IMR-90 (cell line): ENCODE results near the gene ST7. TPM values are rescaled to one million over a fixed set of nuclear protein-coding genes. Genes with fewer than 3 reads are reported as not detected.
"Not testable (repeated sequence)": the region's sequence is repeated elsewhere in the genome, so short reads cannot be mapped to it uniquely, and the experiment has no call there.

Experiments
- ATAC-seq: fragments of 200-7000 bp; cut with Tn5 transposase; 2 replicates; pipeline ENCODE4 v1.9.1; 2020; ENCODE audit warnings: low read depth, mild to moderate bottlenecking, moderate library complexity
- BruUV-seq: library from RNA; stranded (reverse); fragments of 400-500 nt; replicated peaks from 2 replicates; lab custom pipeline; 2021; lab: Mats Ljungman, UMichigan
- CTCF ChIA-PET: fragments of 300-600 bp; formaldehyde crosslinking; extraction: SDS; loops from one replicate; lab custom pipeline; 2021; ENCODE audit warnings: antibody characterized with exemption; lab: Yijun Ruan, JAX
- POLR2A ChIA-PET: fragments of 300-600 bp; sonication (Branson Sonifier 250); formaldehyde crosslinking; loops from one replicate; lab custom pipeline; 2022; ENCODE audit warnings: antibody characterized with exemption; ENCODE audit not compliant: unreplicated experiment; lab: Charles Lee
- DNase-seq: peaks from one replicate; pipeline ENCODE4 v3.0.0; 2013
- H2AFZ ChIP-seq: replicated peaks from 2 replicates; pipeline ENCODE3; 2013; ENCODE audit warnings: low read length, mild to moderate bottlenecking; ENCODE audit not compliant: poor library complexity
- H2AK5ac ChIP-seq: 2 replicates; pipeline ENCODE4 v1.6.1; 2013; ENCODE audit warnings: low read depth, low read length, inconsistent platforms
- H2AK9ac ChIP-seq: replicated peaks from 2 replicates; pipeline ENCODE3; 2013; ENCODE audit warnings: mild to moderate bottlenecking, low read depth, low read length, moderate library complexity; ENCODE audit not compliant: poor library complexity
- H2BK120ac ChIP-seq: 2 replicates; pipeline ENCODE4 v1.6.1; 2013; ENCODE audit warnings: low read depth, low read length, inconsistent platforms
- H2BK15ac ChIP-seq: 3 replicates; pipeline ENCODE4 v1.6.1; 2013; ENCODE audit warnings: low read depth, low read length, inconsistent platforms
- H2BK20ac ChIP-seq: 2 replicates; pipeline ENCODE4 v1.6.1; 2013; ENCODE audit warnings: low read depth, mild to moderate bottlenecking, inconsistent platforms, low read length, moderate library complexity
- H2BK5ac ChIP-seq: 2 replicates; pipeline ENCODE4 v1.6.1; 2013; ENCODE audit warnings: mild to moderate bottlenecking, low read depth, low read length, inconsistent platforms; ENCODE audit not compliant: poor library complexity, severe bottlenecking
- H3K14ac ChIP-seq: replicated peaks from 2 replicates; pipeline ENCODE4 v1.6.1; 2013; ENCODE audit warnings: low read depth, low read length, inconsistent platforms
- H3K18ac ChIP-seq: 2 replicates; pipeline ENCODE4 v1.6.1; 2013; ENCODE audit warnings: low read depth, low read length, control low read depth
- H3K23ac ChIP-seq: 2 replicates; pipeline ENCODE4 v1.6.1; 2013; ENCODE audit warnings: low read depth, low read length, inconsistent platforms
- H3K27ac ChIP-seq: 2 replicates; pipeline ENCODE4 v1.5.1; 2013; ENCODE audit warnings: mild to moderate bottlenecking, control low read depth, low read length; ENCODE audit not compliant: insufficient read depth
- H3K27me3 ChIP-seq: 2 replicates; pipeline ENCODE4 v1.6.1; 2013; ENCODE audit warnings: low read length; ENCODE audit not compliant: control insufficient read depth, insufficient read depth
- H3K36me3 ChIP-seq: 2 replicates; pipeline ENCODE4 v1.6.1; 2013; ENCODE audit warnings: low read length, mixed read lengths; ENCODE audit not compliant: control insufficient read depth, insufficient read depth
- H3K4ac ChIP-seq: 2 replicates; pipeline ENCODE4 v1.6.1; 2013; ENCODE audit warnings: low read depth, low read length, inconsistent platforms
- H3K4me1 ChIP-seq: 2 replicates; pipeline ENCODE4 v1.6.1; 2013; ENCODE audit warnings: low read length, mixed read lengths; ENCODE audit not compliant: control insufficient read depth, insufficient read depth
- H3K4me2 ChIP-seq: 2 replicates; pipeline ENCODE4 v1.6.1; 2013; ENCODE audit warnings: low read depth, mild to moderate bottlenecking, control low read depth, low read length, moderate library complexity
- H3K4me3 ChIP-seq: 2 replicates; pipeline ENCODE4 v1.5.1; 2013; ENCODE audit warnings: low read depth, mild to moderate bottlenecking, control low read depth, low read length, moderate library complexity; ENCODE audit not compliant: insufficient read depth
- H3K56ac ChIP-seq: 2 replicates; pipeline ENCODE4 v1.6.1; 2013; ENCODE audit warnings: low read length, inconsistent platforms; ENCODE audit not compliant: insufficient read depth; ENCODE audit errors: extremely low read depth
- H3K79me1 ChIP-seq, 2 experiments: 2 replicates each; pipeline ENCODE4 v1.6.1; 2013; ENCODE audit warnings: low read length in 2 of 2, inconsistent platforms in 1 of 2, low read depth in 1 of 2
- H3K9ac ChIP-seq: 2 replicates; pipeline ENCODE4 v1.6.1; 2013; ENCODE audit warnings: low read depth, low read length, control low read depth
- H3K9me1 ChIP-seq: 2 replicates; pipeline ENCODE4 v1.6.1; 2013; ENCODE audit warnings: low read length, inconsistent platforms; ENCODE audit not compliant: insufficient read depth
- H3K9me3 ChIP-seq: 2 replicates; pipeline ENCODE4 v1.6.1; 2013; ENCODE audit warnings: low read length; ENCODE audit not compliant: control insufficient read depth, insufficient read depth
- H4K20me1 ChIP-seq: 2 replicates; pipeline ENCODE4 v1.6.1; 2013; ENCODE audit warnings: low read length, inconsistent platforms; ENCODE audit not compliant: insufficient read depth
- H4K5ac ChIP-seq: 2 replicates; pipeline ENCODE4 v1.6.1; 2013; ENCODE audit warnings: mild to moderate bottlenecking, low read depth, low read length, control low read depth
- H4K8ac ChIP-seq, 2 experiments: 2 replicates each; pipeline ENCODE4 v1.6.1; 2013; ENCODE audit warnings: low read depth in 2 of 2, low read length in 2 of 2, control low read depth in 1 of 2, inconsistent platforms in 1 of 2
- H4K91ac ChIP-seq: 2 replicates; pipeline ENCODE4 v1.6.1; 2013; ENCODE audit warnings: low read depth, low read length, inconsistent platforms; ENCODE audit not compliant: insufficient read depth
- whole genome bisulfite sequencing, 2 experiments: methylation state at CpG; one replicate each; pipeline versions ENCODE4 v1.1.5 to v1.1.7; 2013; ENCODE audit warnings: missing lambda C conversion rate in 2 of 2; ENCODE audit not compliant: insufficient read length in 1 of 2; ENCODE audit errors: extremely low coverage in 2 of 2; 5-methylcytosine and 5-hydroxymethylcytosine counted together
- dilution Hi-C: fragments of 300-500 bp; cut with HindIII; formaldehyde crosslinking; loops from one replicate; pipeline ENCODE4 v1.14.3; 2018; ENCODE audit warnings: low sequenced_read_pairs; ENCODE audit not compliant: unreplicated experiment
- in situ Hi-C: fragments of 300-500 bp; cut with MboI; formaldehyde crosslinking; loops from 3 replicates; pipeline ENCODE4 v1.14.3; 2019; ENCODE audit warnings: low sequenced_read_pairs, inconsistent platforms, mixed read lengths
- intact Hi-C: fragments of 100-400 bp; cut with micrococcal nuclease; formaldehyde crosslinking; loops from 2 replicates; pipeline ENCODE4 v1.10.0; 2022
- polyA plus RNA-seq, 3 experiments: library from polyadenylated mRNA; depleted of rRNA; stranded (reverse); fragments of >200 nt; gene quantifications; 2 replicates each; pipeline ENCODE4 v1.2.3, GENCODE V29; 2012; ENCODE audit warnings: low replicate concordance in 1 of 3
- total RNA-seq: library from RNA; depleted of rRNA; stranded (reverse); fragments of >200 nt; gene quantifications from 2 replicates; pipeline ENCODE4 v1.2.3, GENCODE V29; 2012

ST7 gene
- total and polyA plus RNA-seq, 2 of the 4 experiments (the other 2 are of a cell fraction) = 18.6 to 26.0 TPM

DNA sequence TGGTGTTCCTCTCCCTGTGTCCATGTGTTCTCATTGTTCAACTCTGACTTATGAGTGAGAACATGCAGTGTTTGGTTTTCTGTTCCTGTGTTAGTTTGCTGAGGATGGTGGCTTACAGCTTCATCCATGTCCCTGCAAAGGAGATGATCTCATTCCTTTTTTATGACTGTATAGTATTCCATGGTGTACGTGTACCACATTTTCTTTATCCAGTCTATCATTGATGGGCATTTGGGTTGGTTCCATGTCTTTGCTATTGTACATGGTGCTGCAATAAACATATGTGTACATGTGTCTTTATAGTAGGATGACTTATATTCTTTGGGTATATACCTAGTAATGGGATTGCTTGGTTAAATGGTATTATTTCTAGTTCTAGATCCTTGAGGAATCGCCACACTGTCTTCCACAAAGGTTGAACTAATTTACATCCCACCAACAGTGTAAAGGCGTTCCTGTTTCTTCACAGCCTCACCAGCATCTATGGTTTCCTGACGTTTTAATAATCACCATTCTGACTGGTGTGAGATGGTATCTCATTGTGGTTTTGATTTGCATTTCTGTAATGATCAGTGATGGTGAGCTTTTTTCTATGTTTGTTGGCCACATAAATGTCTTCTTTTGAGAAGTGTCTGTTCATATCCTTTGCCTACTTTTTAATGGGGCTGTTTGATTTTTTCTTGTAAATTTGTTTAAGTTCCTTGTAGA, 8.8 kb downstream of the ST7 start:
- H3K14ac ChIP-seq, H2AK5ac ChIP-seq, H3K9me1 ChIP-seq, H2AFZ ChIP-seq, H3K36me3 ChIP-seq, H2AK9ac ChIP-seq, H3K23ac ChIP-seq, H3K27me3 ChIP-seq, DNase-seq, CTCF ChIA-PET, POLR2A ChIA-PET, H2BK20ac ChIP-seq, H3K4ac ChIP-seq, H3K9me3 ChIP-seq, H2BK15ac ChIP-seq, BruUV-seq, ATAC-seq, H2BK120ac ChIP-seq, H3K9ac ChIP-seq, dilution Hi-C loops, intact Hi-C loops, H4K8ac ChIP-seq, H3K4me3 ChIP-seq, H3K18ac ChIP-seq, H3K56ac ChIP-seq, in situ Hi-C loops, H3K4me1 ChIP-seq, H2BK5ac ChIP-seq, H3K4me2 ChIP-seq, H4K91ac ChIP-seq, H3K27ac ChIP-seq, H4K5ac ChIP-seq, H4K20me1 ChIP-seq: not testable (repeated sequence)
- no CpG with 5 or more reads among the region's 4 CpGs for WGBS, 2 experiments
- H3K79me1 ChIP-seq = peaks cover 22 to 23% of the 10 kb centered on the region in 2 experiments
